Astrocyte of the spinal cord (primary cell): ENCODE measurements around the gene WDR62.
A peak's percentile ranks its signal among the peaks of the same experiment; 100 is the strongest.
"Not testable (repeated sequence)": the region's sequence is repeated elsewhere in the genome, so short reads cannot be mapped to it uniquely, and the experiment has no call there.

Experiments
- DNase-seq: peaks from one replicate; pipeline ENCODE4 v3.0.0; 2011; ENCODE audit warnings: low read depth, low spot score
- H3K4me3 ChIP-seq: 2 replicates; pipeline ENCODE4 v1.5.1; 2011; ENCODE audit warnings: low read depth, mild to moderate bottlenecking, low read length, moderate library complexity
- CTCF ChIP-seq: IDR thresholded peaks from 2 replicates; pipeline ENCODE4 v1.5.1; 2012; ENCODE audit warnings: low read depth, mild to moderate bottlenecking, low read length, inconsistent platforms
- in situ Hi-C: cut with HindIII; loops from 2 replicates; pipeline ENCODE4 v1.10.0; 2017; ENCODE audit warnings: low sequenced_read_pairs

Gene WDR62

GRCh38 chr19:36027696-36028095 lies 27.0 kb upstream of the WDR62 start:
- no peak for DNase-seq
- no peak for TF ChIP-seq CTCF
- in situ Hi-C loops: no loop called here
- H3K4me3 ChIP-seq: no peak overlapping the region

- no peak overlapping the region for H3K4me3 ChIP-seq
- in situ Hi-C loops: no loop called here
- no peak for TF ChIP-seq CTCF
- no peak for DNase-seq
Measured at GRCh38 chr19:36028313-36029041, 26.2 kb upstream of the WDR62 start.

- no peak for DNase-seq
- in situ Hi-C loops: no loop called here
- TF ChIP-seq CTCF: peak; percentile 14
- no peak overlapping the region for H3K4me3 ChIP-seq
Measured at GRCh38 chr19:36030264-36031148, 24.2 kb upstream of the WDR62 start.

GRCh38 chr19:36031308-36031707 lies 23.4 kb upstream of the WDR62 start:
- in situ Hi-C loops: no loop called here
- TF ChIP-seq CTCF: no peak
- H3K4me3 ChIP-seq: no peak overlapping the region
- no peak for DNase-seq

- peak; percentile 63 for DNase-seq
- peak within 1 kb of the TSS; percentile 81 for H3K4me3 ChIP-seq
- in situ Hi-C loops: no loop called here
- TF ChIP-seq CTCF: no peak
Measured at GRCh38 chr19:36032251-36033104, 22.2 kb upstream of the WDR62 start, which contains the start of gene CLIP3. CLIP3 (minus strand) TSS chr19:36032873; CDS start chr19:36032357, 516 bp downstream.

- DNase-seq: no peak
- in situ Hi-C loops: no loop called here
- TF ChIP-seq CTCF: no peak
- no peak overlapping the region for H3K4me3 ChIP-seq
Measured at GRCh38 chr19:36040495-36040894, 14.2 kb upstream of the WDR62 start.

- in situ Hi-C loops, H3K4me3 ChIP-seq: not testable (repeated sequence)
Measured at GRCh38 chr19:36041092-36041491, 13.6 kb upstream of the WDR62 start.

More at GRCh38 chr19:36041092-36041491, 13.6 kb upstream of the WDR62 start:
- not testable (repeated sequence) for DNase-seq
